Activated gamma-delta T cell (primary cell): ENCODE measurements around the gene FANCL.
"Not testable (repeated sequence)": the region's sequence is repeated elsewhere in the genome, so short reads cannot be mapped to it uniquely, and the experiment has no call there.

Experiments used
- DNase-seq: peaks from one replicate; lab custom pipeline; 2025; lab: John Stamatoyannopoulos, UW

Gene FANCL

DNA sequence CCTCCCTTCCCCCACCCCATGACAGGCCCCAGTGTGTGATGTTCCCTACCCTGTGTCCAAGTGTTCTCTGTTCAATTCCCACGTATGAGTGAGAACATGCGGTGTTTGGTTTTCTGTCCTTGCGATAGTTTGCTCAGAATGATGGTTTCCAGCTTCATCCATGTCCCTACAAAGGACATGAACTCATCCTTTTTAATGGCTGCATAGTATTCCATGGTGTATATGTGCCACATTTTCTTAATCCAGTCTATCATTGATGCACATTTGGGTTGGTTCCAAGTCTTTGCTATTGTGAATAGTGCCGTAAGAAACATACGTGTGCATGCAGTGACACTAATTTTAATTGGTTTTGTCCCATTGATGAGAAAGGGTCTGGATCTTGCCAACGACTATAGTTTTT lies 95.4 kb downstream of the FANCL start:
- not testable (repeated sequence) for DNase-seq

DNA sequence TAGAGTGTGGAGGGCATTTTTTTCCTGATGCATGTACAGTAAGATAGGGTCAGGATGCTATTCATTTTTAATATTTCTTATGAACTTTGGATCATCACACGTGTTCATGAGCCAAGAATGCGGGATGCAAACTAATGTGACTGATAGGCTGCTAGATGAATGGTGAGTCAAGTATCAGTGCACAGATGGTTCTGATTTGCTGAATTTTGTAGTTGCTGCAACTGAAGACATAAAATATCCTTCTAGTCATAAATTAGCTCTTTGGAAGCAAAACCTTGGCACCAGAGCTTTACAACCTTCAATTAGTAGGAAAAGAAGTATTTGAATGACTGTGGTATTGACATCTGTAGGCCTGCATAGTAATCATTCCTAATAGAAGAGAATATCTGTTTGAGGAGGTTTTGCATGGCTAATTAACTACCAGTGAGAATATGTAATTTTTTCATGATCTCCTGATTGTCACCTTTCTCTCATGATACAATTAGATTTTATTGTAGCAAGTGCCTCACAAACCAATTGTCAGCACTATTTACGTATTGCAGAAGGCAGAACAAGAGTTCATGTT lies 100.5 kb downstream of the FANCL start:
- no peak for DNase-seq

DNA sequence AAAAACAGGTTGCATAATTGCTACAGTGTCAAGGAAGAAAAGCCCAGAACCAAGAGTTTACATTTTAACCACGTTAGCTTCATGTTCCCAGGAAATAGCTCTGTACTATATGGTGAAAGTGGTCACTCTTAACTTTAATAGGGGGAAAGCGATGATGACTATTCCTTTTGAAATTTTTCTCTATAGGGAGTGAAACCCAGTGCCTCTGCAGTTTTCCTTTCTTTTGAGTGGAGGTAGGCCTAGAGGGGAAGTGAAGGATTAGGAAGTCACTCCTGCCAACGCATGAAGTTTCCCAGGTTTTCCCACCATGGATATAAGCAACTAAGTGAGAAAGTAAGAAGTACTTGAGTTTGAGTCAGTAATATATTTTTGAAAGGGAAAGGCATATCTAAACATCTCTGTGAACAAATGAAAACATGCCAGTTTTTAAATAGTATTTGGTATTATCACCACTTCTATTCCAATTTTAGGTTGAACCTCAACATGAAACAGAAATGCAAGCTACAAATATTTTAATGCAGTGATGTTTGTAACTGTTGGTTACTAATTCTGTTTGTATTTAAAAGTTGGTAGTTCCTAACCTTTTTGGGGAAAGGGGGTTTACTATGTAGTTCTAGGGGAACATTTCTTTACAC lies 102.6 kb downstream of the FANCL start:
- no peak for DNase-seq

DNA sequence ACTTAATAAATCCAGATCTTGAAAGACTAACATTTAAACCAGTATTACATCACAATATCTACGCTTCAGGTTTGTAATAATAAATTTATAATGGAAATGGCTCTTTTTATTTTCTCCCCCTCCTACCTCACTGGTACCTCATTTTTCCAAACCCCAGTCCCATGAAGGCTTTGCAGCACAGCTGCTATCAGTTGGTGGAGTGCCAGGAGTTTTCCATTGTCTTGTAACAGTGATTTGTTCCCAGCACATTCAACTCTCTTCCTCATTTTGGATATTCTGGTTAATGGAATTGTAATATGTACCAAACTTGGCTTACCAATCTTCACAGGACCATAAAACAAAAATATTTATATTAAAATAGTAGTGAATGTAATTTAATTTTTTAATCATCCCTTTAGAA lies 103.3 kb downstream of the FANCL start:
- no peak for DNase-seq

DNA sequence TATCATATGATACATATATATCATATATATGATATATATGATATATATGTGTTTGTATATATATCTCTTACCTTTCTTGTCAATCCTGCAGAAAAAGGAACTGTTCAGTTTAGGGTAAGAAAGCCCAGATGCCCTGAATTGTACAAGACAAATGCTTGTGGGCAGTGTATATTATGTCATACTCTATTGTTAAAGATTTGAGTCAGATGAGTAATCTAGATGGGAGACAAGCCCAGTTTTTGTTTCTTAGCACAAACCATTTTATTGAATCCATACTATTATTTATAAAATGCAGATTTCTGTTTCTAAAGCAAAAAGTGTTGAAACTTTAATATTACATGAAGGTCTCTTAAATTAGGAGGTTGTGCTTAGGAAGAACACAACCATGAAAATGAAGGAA lies 103.9 kb downstream of the FANCL start:
- no peak for DNase-seq

DNA sequence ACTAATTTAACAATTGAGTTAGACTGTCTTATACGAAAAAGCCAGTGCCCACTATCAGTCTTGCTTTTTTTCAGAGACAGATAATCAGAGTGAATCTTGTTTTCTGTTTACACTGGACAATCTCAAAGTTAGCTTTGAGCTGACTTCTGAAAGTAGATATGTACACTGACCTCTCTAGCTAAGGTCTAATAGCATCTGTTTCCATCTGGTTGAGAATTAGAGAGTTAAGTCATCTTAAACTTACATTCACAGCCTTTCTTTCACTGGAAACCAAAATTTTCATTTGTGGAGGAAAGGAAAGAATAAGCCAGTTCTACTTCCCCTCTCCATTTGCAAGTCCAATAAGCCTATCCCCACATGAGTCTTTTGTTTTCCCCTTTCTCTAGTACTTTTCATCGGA lies 105.3 kb downstream of the FANCL start:
- DNase-seq = no peak

DNA sequence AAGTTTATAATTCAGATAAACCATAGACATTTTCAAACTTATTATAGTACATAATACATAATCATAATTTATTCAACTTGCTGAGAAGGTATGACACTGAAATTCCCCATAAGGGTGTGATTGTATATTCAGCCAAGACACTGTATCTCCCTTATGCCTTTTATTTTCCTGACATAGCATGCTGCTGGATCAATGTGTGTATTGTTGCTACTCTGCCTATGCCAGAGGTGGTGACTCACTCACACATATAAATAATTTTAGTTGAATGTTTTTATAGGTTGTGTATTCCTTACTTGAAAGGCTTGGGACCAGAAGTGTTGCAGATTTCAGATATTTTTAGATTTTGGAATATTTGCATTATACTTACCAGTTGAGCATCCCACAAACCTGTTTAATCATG lies 107.7 kb downstream of the FANCL start:
- DNase-seq = no peak

DNA sequence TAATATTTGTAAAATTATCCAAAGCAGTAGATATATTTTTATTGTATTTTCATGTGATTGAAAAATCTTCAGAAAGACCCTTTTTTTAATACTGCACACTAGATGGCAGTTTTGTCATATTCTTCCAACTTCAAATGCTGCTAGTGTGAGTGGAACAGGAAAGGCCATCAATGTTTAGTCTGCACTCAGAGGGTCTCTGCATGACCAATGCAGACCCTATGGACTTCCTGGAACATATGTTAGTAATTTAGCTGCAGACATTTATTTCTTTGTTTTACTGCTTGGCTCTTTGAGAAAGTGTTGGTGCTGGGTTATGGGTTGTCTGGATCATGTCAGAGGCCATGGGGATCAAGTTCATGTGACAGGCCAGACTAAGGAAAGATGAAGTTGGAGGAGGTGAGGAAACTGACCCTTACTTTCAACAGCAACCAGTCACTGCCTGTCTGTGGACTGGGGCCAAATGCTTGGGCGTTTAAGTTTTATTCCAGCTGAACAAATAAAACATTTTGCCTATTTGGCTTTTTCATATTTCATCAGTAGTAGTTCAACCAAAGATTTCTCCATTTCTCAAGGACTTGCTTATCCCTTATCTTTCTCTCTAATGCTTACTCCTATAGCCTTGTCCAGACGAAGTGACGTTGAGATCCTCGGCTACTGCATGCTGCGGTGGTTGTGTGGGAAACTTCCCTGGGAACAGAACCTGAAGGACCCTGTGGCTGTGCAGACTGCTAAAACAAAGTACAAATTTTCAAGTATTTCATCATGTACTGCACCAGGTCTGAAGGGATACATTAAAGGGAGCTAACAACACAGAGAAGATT lies 109.7 kb downstream of the FANCL start:
- no peak for DNase-seq

DNA sequence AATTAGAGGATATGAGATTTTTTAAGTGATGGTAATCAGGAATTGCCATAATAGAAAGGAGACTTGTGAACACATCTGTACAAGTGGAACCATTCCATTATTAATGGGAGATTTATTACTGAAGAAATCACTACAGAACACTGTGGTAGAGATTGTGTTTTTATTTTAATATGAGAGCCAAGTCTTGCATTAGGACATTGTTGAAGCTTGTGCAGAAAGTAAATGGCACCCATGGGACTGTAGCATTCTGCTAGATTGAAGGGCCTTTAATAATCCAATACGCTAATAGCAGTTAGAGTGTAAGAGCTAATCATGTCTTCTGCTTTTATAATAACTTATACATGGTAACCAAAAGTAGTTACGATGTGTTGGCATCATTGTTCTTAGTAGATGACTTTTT lies 110.9 kb downstream of the FANCL start:
- no peak for DNase-seq

DNA sequence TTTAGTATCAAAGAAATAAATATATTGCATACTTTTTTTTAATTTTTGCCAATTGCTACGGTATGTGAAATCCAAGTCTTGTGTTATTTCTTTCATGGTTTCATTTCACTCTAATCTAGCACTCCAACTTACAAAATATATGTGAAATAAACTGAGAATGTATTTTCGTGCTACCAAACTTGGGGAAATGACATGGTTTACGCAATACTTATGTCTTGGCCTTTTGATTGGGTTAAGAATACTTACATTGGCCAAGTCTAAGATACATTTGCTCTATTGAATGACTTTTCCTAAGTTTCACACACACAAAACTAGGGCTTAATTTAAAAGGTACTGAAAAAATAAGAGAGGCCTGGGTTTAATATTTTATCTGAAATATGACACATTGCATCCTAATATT lies 114.0 kb downstream of the FANCL start:
- DNase-seq = no peak

DNA sequence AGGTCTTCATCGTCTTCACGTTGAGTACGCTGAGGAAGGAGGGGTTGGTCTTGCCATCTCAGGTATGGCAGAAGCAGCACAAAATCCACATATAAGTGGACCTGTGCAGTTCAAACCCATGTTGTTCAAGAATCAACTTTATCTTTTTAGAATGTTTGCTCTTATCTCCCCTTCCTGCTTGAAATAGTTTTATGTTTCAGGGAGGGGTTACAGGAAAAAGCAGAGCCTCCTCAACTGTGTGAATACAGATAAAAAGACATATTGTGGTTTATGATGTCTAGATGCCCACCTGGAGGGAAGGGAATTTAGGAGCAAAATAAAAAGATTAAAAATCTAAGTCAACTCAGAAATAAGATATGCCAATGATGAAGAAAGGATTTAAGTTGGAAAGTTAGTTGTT lies 118.6 kb downstream of the FANCL start:
- no peak for DNase-seq

DNA sequence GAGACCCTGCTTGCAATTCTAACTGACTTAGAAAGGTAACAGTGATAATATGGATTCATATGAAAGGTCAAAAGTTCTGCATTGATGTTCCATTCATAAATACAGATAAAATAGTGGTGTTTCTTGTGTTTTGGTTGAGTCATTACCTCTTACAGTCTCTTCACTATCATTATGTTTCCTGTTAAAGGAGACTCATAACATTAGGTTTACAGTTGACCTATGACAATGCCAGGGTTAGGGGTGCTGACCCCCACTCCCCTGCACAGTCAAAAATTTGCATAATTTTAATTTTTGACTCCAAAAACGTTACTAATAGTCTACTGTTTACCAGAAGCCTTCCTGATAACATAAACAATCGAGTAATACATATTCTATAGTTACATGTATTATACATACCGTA lies 119.1 kb downstream of the FANCL start:
- DNase-seq = no peak

DNA sequence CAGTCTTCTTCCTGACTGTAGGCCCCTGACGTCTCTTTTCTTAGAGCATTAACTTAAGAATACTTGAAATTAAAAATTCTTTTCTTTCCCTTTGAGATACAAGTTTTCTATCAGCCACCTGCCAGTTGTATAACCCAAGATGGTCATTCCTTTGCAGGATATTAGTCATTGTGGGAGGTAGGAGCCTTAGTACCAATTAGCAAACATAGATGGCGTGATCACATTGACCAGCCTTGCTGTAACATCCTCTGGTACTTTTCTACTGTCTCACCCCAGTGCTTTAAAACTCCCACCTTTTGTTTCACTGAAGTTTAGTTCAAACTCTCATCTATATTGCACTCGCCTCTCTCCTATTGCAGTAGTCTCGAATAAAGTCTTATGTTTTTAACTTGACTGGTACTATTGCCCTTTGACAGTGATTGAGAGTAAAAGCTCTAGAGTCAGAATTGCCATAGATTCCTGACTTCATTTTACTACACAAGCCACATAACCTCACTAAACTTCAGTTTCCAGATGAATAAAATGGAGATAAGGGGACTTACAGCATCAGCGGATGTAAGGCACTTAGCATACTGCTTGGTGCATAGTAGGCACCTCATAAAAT lies 120.4 kb downstream of the FANCL start:
- DNase-seq = no peak

DNA sequence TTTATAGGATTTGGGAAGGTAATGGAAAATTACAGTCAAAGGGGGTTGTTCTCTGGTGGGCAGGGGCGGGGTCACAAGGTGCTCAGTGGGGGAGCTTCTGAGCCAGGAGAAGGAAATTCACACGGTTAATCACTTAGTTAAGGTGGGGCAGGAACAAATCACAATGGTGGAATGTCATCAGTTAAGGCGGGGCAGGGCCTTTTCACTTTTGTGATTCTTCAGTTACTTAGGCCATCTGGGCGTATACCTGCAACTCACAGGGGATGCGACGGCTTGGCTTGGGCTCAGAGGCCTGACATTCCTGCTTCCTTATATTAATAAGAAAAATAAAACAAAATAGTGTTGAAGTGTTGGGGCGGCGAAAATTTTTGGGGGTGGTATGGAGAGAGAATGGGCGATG lies 127.6 kb downstream of the FANCL start:
- DNase-seq = not testable (repeated sequence)

DNA sequence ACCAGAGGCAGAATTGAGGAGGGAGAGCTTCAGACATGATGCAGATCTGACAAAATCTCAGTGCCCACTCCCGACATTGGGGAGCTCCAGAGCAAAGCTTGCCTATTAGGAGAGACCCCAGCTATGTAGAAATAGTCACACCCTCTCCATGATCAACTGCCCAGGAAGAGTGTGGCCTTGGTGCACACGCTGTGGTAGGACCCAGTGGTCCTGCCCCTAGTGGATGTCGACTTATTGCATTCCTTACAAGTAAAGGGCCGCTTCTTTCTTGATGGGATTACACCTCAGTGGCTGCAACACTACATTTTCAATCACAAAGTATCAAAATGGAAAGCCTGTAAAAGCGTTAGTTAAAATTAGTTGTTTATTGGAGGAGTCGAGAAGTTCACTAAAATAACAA lies 130.4 kb downstream of the FANCL start:
- no peak for DNase-seq

DNA sequence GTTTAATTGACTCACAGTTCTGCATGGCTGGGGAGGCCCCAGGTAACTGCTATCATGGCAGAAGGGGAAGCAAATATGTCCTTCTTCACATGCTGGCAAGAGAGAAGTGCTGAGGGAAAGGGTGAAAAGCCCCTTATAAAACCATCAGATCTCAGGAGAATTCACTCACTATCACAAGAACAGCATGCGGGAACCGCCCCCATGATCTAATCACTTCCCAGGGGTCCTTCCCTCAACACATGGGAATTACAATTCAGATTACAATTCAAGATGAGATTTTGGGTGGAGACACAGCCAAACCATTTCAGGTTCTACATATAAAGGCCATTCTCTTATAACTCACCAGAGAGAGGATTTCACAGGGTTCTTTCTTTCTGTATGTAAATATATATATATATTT lies 131.6 kb downstream of the FANCL start:
- no peak for DNase-seq
